Measurements from ENCODE around the gene CD1D.
"Not testable (repeated sequence)": the region's sequence is repeated elsewhere in the genome, so short reads cannot be mapped to it uniquely, and the experiment has no call there.

CD1D gene

GRCh38 chr1:158180741-158181576 lies at the start of gene CD1D:
Gene CD1D, plus strand, starts transcription at chr1:158180895. Its CDS starts 207 bp downstream, at chr1:158181102.
- DNase-seq: no peak

- DNase-seq: no peak
Observed at GRCh38 chr1:158131217-158131616, 49.5 kb upstream of the CD1D start.

GRCh38 chr1:158140764-158141192 lies 39.9 kb upstream of the CD1D start:
- DNase-seq: no peak

- DNase-seq: no peak
Observed at GRCh38 chr1:158145173-158145719, 35.4 kb upstream of the CD1D start.

- no peak for DNase-seq
Observed at GRCh38 chr1:158146165-158146564, 34.5 kb upstream of the CD1D start.

- DNase-seq: no peak
Observed at GRCh38 chr1:158146739-158147138, 34.0 kb upstream of the CD1D start.

GRCh38 chr1:158147401-158147800 lies 33.3 kb upstream of the CD1D start:
- DNase-seq: no peak

- DNase-seq: no peak
Observed at GRCh38 chr1:158147869-158148268, 32.8 kb upstream of the CD1D start.

GRCh38 chr1:158148468-158148867 lies 32.2 kb upstream of the CD1D start:
- no peak for DNase-seq

- no peak for DNase-seq
Observed at GRCh38 chr1:158149175-158149574, 31.5 kb upstream of the CD1D start.

GRCh38 chr1:158149577-158150269 lies 31.0 kb upstream of the CD1D start:
- DNase-seq: no peak

- no peak for DNase-seq
Observed at GRCh38 chr1:158150523-158150922, 30.2 kb upstream of the CD1D start.

GRCh38 chr1:158153179-158153578 lies 27.5 kb upstream of the CD1D start:
- no peak for DNase-seq

- DNase-seq: no peak
Observed at GRCh38 chr1:158153746-158154444, 26.8 kb upstream of the CD1D start.

GRCh38 chr1:158154501-158154900 lies 26.2 kb upstream of the CD1D start:
- no peak for DNase-seq

GRCh38 chr1:158155673-158156072 lies 25.0 kb upstream of the CD1D start:
- no peak for DNase-seq

- DNase-seq: no peak
Observed at GRCh38 chr1:158159597-158159996, 21.1 kb upstream of the CD1D start.

GRCh38 chr1:158161446-158161845 lies 19.2 kb upstream of the CD1D start:
- no peak for DNase-seq

- DNase-seq: no peak
Observed at GRCh38 chr1:158163000-158163947, 17.4 kb upstream of the CD1D start.

- DNase-seq: no peak
Observed at GRCh38 chr1:158169105-158169504, 11.6 kb upstream of the CD1D start.

- DNase-seq: not testable (repeated sequence)
Observed at GRCh38 chr1:158175915-158176314, 4.8 kb upstream of the CD1D start.

- no peak for DNase-seq
Observed at GRCh38 chr1:158176399-158176798, 4.3 kb upstream of the CD1D start.
